ENCODE measurements around the gene IMMP2L.

- TF ChIP-seq POLR2A (IDR thresholded peaks at IDR 0.05) (no peak), CTCF (IDR thresholded peaks at IDR 0.05) (no peak)
Observed at GRCh38 chr7:111240371-111240770, 321.9 kb downstream of the IMMP2L start.

Data from body of pancreas (tissue), 4 donors.